Fibroblast of mammary gland (primary cell): ENCODE results near the gene HOXD4.
A peak's percentile ranks its signal among the peaks of the same experiment; 100 is the strongest.

ENCODE experiments used
- DNase-seq: peaks from one replicate; pipeline ENCODE4 v3.0.0-alpha.2; 2010; ENCODE audit warnings: low read depth
- H3K4me3 ChIP-seq: 2 replicates; pipeline ENCODE4 v1.5.1; 2011; ENCODE audit warnings: low read depth, mild to moderate bottlenecking, low read length, moderate library complexity; ENCODE audit not compliant: control insufficient read depth
- TF ChIP-seq, protein P1 (sequence below): conservative IDR thresholded peaks from 2 replicates; pipeline ENCODE4 v1.5.1; 2011; ENCODE audit warnings: low read depth, low read length, inconsistent platforms; ENCODE audit not compliant: control insufficient read depth, insufficient read depth

Gene HOXD4

DNA sequence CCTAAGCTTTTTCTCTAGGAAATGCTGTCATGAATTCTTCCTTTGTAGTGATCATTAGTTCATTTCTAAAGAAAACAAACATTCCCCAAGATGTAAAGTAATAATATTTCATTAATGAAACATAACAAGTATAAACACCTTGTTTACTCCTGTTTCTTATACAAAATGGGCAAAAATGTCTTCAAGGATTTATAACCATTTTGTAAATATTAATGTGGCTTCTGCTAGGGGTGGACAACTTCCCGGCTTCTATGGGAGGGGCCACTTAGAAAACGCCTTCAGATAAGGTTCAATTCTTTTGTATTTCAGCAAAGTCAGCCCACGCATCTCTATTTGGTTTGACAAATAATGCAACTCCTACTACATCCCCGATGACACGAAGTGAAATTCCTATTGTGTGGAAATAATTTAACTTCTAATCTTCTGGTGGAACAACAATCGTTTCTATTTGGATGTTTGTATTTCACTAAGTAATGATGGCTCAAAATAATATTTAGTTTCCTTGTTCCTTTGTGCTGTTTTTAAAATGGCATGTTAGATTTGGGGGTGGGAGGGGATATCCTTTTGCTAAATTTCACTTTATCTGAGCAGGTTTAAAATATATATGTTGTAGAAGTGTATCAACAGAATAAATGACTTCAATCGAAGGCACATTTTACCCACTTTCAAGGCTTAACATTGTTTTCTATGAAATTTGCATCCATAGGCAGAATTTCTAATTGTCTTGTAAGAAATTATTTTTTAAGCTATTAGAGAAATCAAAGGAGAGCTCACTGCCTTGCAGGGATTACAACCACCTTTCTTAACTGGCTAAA lies 22.4 kb downstream of the HOXD4 start:
- H3K4me3 ChIP-seq, result no peak overlapping the region

DNA sequence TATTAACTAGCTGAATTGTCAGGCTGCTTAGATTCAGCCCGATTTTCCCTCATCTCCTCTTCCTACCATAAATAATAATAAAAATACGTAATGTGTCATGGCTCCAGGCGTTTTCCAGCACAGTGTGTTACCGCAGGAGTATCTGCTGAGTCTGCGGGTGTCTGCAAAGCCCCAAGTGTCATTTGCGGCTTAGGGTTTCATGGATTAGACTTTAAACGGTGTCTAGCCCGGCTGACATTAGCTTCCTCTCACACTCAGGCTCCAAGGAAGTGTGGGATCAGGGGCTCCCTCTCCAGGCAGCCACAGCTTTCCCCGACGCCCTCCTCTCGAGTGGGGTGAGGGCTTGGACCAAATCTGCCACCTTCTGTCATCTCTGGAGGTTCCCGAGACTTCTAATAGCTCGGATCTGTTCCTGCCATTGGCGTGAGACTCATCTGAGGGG lies 23.1 kb downstream of the HOXD4 start:
- TF ChIP-seq, protein P1, sequence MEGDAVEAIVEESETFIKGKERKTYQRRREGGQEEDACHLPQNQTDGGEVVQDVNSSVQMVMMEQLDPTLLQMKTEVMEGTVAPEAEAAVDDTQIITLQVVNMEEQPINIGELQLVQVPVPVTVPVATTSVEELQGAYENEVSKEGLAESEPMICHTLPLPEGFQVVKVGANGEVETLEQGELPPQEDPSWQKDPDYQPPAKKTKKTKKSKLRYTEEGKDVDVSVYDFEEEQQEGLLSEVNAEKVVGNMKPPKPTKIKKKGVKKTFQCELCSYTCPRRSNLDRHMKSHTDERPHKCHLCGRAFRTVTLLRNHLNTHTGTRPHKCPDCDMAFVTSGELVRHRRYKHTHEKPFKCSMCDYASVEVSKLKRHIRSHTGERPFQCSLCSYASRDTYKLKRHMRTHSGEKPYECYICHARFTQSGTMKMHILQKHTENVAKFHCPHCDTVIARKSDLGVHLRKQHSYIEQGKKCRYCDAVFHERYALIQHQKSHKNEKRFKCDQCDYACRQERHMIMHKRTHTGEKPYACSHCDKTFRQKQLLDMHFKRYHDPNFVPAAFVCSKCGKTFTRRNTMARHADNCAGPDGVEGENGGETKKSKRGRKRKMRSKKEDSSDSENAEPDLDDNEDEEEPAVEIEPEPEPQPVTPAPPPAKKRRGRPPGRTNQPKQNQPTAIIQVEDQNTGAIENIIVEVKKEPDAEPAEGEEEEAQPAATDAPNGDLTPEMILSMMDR, result no peak
- H3K4me3 ChIP-seq, result no peak overlapping the region
- DNase-seq, result no peak

More for the DNA sequence above, 22.4 kb downstream of the HOXD4 start:
- no peak for DNase-seq
- TF ChIP-seq, protein P1, result no peak

DNA sequence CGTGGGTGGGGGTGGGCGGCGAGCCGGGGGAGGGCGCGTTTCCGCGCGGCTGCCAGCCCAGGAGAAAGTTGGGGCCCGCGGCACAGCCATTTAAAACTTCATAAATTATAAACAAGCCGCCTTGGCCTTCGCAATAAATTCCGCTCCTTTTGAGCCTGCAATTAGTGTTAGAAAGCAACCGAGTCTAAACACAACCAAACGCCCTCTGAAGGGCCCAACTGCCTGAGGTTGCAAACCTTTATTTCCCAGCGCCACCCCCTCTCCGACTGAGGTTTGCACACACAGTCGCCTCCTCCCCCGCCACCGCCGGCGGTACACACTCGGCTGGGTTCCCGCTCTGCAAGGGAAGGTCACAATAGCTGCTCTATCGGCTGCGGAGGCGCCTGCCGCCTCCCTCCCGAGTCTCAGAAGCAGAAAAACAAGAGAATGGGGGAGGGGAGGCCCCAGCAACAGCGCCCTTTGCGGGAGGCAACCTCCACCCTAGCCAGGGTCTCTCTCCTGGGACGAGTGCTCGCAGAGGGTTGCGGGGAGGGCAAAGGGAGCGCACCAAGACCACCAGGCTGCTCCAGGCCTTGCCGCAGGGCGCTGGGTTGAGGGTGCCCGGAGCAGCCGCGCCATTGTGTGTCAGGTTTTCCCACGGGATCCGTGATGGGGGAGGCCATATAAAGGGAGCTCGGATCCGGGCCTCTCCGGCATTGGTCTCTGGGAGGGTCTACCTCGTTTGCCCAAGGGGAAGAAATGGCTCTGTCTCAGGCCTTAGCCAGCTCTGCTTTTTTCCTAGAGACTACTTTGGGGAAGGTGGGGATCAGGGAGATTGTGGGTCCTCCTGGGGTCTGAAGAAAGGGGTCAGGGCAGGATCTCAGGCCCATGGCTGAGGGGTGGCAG lies 23.7 kb downstream of the HOXD4 start:
- H3K4me3 ChIP-seq, result peak overlapping the region; percentile 15
- TF ChIP-seq, protein P1, result no peak
- no peak for DNase-seq

DNA sequence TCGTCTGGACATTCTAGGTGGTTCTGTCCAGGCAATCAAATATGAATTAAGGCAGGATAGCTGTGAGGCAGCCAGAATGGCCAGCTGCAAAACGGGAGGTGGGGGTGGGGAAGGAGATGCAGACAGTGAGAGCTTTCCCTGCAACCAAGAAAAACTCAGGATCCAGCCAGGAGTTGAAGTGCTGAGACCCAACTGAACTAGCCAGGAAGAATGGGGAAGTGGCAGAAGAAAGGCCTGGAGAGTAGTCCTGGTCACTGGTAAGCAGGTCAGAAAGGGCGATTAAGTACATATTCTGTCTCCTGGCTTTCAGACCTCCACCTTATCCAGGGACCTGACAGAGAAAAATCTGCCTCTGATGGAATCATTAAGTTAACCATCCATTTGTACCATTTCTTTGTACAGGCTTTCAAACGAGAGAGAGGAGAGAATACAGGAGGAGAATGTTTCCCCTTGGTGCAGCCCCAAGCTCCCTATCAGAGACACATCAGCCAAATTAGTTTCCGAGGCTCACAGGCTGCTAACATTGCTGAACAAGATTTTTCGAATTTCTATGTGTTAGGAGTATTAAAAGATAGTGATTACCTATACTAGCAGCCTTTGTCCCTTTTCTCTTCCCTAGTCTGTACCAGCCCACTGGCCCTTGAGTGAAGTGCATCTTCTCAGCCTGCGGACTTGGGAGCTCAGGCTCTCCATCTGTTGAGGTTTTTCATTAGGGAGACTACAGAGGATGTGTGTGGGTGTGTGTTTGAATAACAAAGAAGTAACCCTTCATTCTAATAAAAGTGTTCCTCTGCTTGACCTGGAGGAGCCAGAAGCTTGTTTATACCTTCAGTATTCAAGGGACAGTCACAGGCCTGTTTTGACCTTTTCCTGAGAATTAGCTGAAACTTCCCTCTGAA lies 24.6 kb downstream of the HOXD4 start:
- no peak for DNase-seq
- no peak overlapping the region for H3K4me3 ChIP-seq
- TF ChIP-seq, protein P1, result no peak

DNA sequence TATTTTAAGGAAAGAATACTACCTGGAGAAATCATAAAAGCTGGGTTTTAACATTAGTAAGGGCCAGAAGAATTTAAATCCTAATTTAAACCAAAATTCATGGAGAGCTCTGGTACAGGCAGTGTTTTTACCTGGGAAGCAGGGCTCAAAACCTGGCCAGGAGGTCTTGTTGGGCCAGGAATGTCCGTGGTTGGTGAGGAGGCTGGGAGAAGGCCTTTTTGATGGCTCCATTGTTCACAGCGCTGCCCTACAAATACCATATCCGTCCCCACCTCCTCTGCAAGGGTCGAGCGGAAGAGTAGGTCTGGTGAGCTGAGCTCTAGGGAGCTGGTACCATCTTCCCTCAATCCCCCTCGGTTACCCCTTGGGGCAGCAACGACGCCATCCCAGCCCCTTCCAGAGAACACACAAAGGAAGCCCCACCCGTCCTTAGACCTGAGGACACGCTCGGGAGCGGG lies 26.3 kb downstream of the HOXD4 start:
- peak overlapping the region; percentile 50 for H3K4me3 ChIP-seq
- TF ChIP-seq, protein P1, result no peak
- no peak for DNase-seq
